DND-41 (cell line): ENCODE measurements around the gene CORO6.

Source experiments
- EZH2 ChIP-seq: IDR thresholded peaks from 3 replicates; pipeline ENCODE4 v1.6.1; 2012; ENCODE audit warnings: borderline replicate concordance, low read depth, mild to moderate bottlenecking, moderate library complexity, low read length, inconsistent platforms; ENCODE audit not compliant: severe bottlenecking
- TF ChIP-seq, protein P1 (sequence below): IDR thresholded peaks from 2 replicates; pipeline ENCODE4 v1.5.1; 2012; ENCODE audit warnings: borderline replicate concordance, low read length, moderate library complexity, mild to moderate bottlenecking; ENCODE audit not compliant: poor library complexity, severe bottlenecking; ENCODE audit errors: extremely low read depth

DNA sequence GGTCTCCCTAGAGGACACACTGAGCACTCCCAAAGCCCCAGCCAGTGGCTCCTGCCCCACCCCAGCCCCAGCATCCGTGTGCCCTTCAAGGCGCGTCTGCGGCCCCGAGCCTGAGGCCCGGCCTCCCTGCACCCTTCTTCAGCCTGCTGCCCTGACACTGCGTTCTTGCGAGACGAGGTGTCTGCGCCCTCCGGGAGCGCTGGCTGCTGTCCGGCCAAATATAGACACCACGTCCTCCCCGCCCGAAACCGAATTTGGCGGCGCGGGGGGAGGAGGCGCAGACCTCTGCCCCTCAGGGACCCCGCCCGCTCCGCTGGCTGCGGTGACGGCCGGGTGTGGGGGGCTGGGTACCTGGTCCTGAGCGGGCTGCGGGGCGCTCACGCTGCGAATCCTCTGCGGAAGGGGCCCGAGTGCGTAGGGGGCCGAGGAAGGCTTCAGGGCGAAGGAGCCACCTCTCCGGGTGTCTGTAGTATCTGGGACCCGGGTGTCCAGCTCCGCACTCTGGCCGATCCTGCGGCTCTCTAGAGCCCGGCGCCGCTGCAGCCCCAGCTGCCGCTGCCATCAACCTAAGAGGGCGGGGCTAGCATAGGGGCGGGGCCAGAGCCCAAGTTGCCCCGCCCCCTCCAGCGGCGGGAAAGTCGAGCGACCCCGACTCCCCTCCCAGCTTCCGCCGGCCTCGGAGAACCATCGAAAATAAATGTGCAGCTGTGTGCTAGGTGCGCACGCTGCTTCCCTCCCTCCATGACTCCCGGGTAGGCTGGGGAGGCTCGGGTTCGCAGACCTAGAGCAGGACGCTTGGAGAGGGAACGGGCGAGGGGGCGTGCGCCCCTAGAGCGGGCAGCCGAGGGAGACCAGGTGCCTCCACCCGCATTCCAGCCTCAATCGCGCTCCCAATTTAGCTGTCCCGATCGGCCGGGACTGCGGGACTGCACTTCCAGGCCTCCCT is at the start of gene CORO6:
- TF ChIP-seq, protein P1, sequence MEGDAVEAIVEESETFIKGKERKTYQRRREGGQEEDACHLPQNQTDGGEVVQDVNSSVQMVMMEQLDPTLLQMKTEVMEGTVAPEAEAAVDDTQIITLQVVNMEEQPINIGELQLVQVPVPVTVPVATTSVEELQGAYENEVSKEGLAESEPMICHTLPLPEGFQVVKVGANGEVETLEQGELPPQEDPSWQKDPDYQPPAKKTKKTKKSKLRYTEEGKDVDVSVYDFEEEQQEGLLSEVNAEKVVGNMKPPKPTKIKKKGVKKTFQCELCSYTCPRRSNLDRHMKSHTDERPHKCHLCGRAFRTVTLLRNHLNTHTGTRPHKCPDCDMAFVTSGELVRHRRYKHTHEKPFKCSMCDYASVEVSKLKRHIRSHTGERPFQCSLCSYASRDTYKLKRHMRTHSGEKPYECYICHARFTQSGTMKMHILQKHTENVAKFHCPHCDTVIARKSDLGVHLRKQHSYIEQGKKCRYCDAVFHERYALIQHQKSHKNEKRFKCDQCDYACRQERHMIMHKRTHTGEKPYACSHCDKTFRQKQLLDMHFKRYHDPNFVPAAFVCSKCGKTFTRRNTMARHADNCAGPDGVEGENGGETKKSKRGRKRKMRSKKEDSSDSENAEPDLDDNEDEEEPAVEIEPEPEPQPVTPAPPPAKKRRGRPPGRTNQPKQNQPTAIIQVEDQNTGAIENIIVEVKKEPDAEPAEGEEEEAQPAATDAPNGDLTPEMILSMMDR = no peak
- no peak for TF ChIP-seq EZH2
